A549 (cell line): ENCODE data around the gene DSC1. TPM values are rescaled to one million over a fixed set of nuclear protein-coding genes. Genes with fewer than 3 reads are reported as not detected.

Experiments used
- ATAC-seq, 2 experiments: fragments of 200-7000 bp in 1 of 2; fragments of >200 bp in 1 of 2; cut with Nextera tagmentation in 1 of 2; cut with Tn5 transposase in 1 of 2; 3 replicates each; pipeline versions ENCODE4 v1.8.0 to v1.9.1; 2018 to 2020; ENCODE audit warnings: mild to moderate bottlenecking in 1 of 2, moderate library complexity in 1 of 2
- CTCF ChIA-PET: fragments of 300-600 bp; sonication (Branson Sonifier 250); formaldehyde crosslinking; extraction: SDS; loops from one replicate; lab custom pipeline; 2021; ENCODE audit warnings: antibody characterized with exemption, inconsistent platforms; lab: Yijun Ruan, JAX
- POLR2A ChIA-PET: fragments of 350-600 bp; formaldehyde crosslinking; extraction: SDS; loops from one replicate; lab custom pipeline; 2021; ENCODE audit warnings: antibody characterized with exemption, inconsistent platforms; lab: Yijun Ruan, JAX
- DNase-seq, 2 experiments: peaks; one replicate each; pipeline versions ENCODE4 v3.0.0 to v3.0.0-alpha.2; 2011 to 2016; ENCODE audit warnings: low read depth in 1 of 2, low spot score in 1 of 2
- FAIRE-seq: peaks from 2 replicates; lab custom pipeline; 2011; peaks lifted over from hg19 to GRCh38; lab: Jason Lieb, UNC
- H3K27ac ChIP-seq, 2 experiments: fragments of >200 bp; sonication (Bioruptor Twin); formaldehyde crosslinking; 3 replicates each; pipeline ENCODE4 v1.5.1; 2016 to 2017
- H3K4me1 ChIP-seq: fragments of >200 bp; sonication (Bioruptor Twin); formaldehyde crosslinking; 3 replicates; pipeline ENCODE4 v1.6.1; 2016
- H3K4me2 ChIP-seq: fragments of >200 bp; sonication (Bioruptor Twin); formaldehyde crosslinking; 3 replicates; pipeline ENCODE4 v1.6.1; 2016
- H3K4me3 ChIP-seq: fragments of >200 bp; sonication (Bioruptor Twin); formaldehyde crosslinking; 3 replicates; pipeline ENCODE4 v1.5.1; 2016
- H3K9me3 ChIP-seq: fragments of >200 bp; sonication (Bioruptor Twin); formaldehyde crosslinking; 3 replicates; pipeline ENCODE4 v1.6.1; 2016
- BCL3 ChIP-seq: fragments of >200 bp; sonication (Bioruptor Twin); formaldehyde crosslinking; IDR thresholded peaks from 3 replicates; pipeline ENCODE4 v1.6.1; 2016
- CBX8 ChIP-seq: fragments of 200-600 bp; sonication (generic); IDR thresholded peaks from 2 replicates; pipeline ENCODE4 v1.6.1; 2016
- CEBPB ChIP-seq, 2 experiments: fragments of >200 bp in 1 of 2; sonication (Bioruptor Twin) in 1 of 2; formaldehyde crosslinking in 1 of 2; IDR thresholded peaks; 2 replicates each; pipeline ENCODE4 v1.6.1; 2012 to 2016
- FOSB ChIP-seq: fragments of 250-450 bp; sonication (Bioruptor Pico); IDR thresholded peaks from 2 replicates; pipeline ENCODE4 v1.5.0; 2020; ENCODE audit warnings: mild to moderate bottlenecking, moderate library complexity
- FOSL2 ChIP-seq, 2 experiments: fragments of 450-650 bp in 1 of 2; fragments of >200 bp in 1 of 2; sonication (Bioruptor Twin) in 1 of 2; formaldehyde crosslinking; IDR thresholded peaks; 2 replicates each; pipeline versions ENCODE4 v1.5.0 to v1.6.1; 2016 to 2020; ENCODE audit warnings: mild to moderate bottlenecking in 1 of 2, moderate library complexity in 1 of 2
- GATA3 ChIP-seq: IDR thresholded peaks from 2 replicates; pipeline ENCODE4 v1.6.1; 2012; ENCODE audit warnings: borderline replicate concordance
- HEYL ChIP-seq: fragments of 250-450 bp; sonication (Bioruptor Pico); IDR thresholded peaks from 2 replicates; pipeline ENCODE4 v1.8.0; 2021; ENCODE audit warnings: mild to moderate bottlenecking, moderate library complexity
- JUN ChIP-seq, 2 experiments: fragments of >200 bp; sonication (Bioruptor Twin); formaldehyde crosslinking; IDR thresholded peaks; 2 replicates in 1 of 2; 3 replicates in 1 of 2; pipeline ENCODE4 v1.6.1; 2016 to 2017
- JUNB ChIP-seq: fragments of >200 bp; sonication (Bioruptor Twin); formaldehyde crosslinking; IDR thresholded peaks from 2 replicates; pipeline ENCODE4 v1.6.1; 2016
- MAFK ChIP-seq: fragments of 450-650 bp; IDR thresholded peaks from 2 replicates; pipeline ENCODE4 v1.6.1; 2014; ENCODE audit not compliant: partially characterized antibody
- RCOR1 ChIP-seq: fragments of 150-350 bp; IDR thresholded peaks from 2 replicates; pipeline ENCODE4 v1.6.1; 2014; ENCODE audit warnings: antibody characterized with exemption, low read length, low read depth
- TP53 ChIP-seq: fragments of 250-450 bp; sonication (Bioruptor Pico); IDR thresholded peaks from 2 replicates; pipeline ENCODE4 v1.5.0; 2021; ENCODE audit warnings: mild to moderate bottlenecking, moderate library complexity
- WGBS: methylation state at CpG from one replicate; pipeline ENCODE4 v1.1.6; 2017; ENCODE audit errors: missing lambda C conversion rate; 5-methylcytosine and 5-hydroxymethylcytosine counted together
- polyA plus RNA-seq, 4 experiments: library from polyadenylated mRNA; depleted of rRNA in 3 of 4; stranded (reverse); fragments of >200 nt; fragmentation: RNase III in 1 of 4; extraction: RNeasy Plus Mini Kit Qiagen cat#74134 plus additional on column Dnase treatment in 1 of 4; gene quantifications; 2 replicates in 3 of 4; 3 replicates in 1 of 4; pipeline ENCODE4 v1.2.3, GENCODE V29; 2011 to 2017
- TF ChIP-seq, protein P1 (sequence below): IDR thresholded peaks from 2 replicates; pipeline ENCODE4 v1.6.1; 2012
- TF ChIP-seq, protein P2 (sequence below): fragments of 250-450 bp; sonication (Bioruptor Pico); IDR thresholded peaks from 2 replicates; pipeline ENCODE4 v1.5.0; 2021; ENCODE audit warnings: mild to moderate bottlenecking, moderate library complexity, borderline replicate concordance

The DSC1 gene
- polyA plus RNA-seq, 2 of the 4 experiments (the other 2 are of a cell fraction) = not detected

GRCh38 chr18:31203794-31204148, 41.1 kb upstream of the DSC1 start (continued):
- TF ChIP-seq FOSB (CRISPR knock-in tag) = no peak
- no peak for TF ChIP-seq GATA3
- no peak for TF ChIP-seq JUN (IDR thresholded peaks at IDR 0.05)
- no peak for TF ChIP-seq CBX8
- TF ChIP-seq FOSL2 (IDR thresholded peaks at IDR 0.05) = no peak
- TF ChIP-seq FOSL2 (CRISPR knock-in tag; IDR thresholded peaks at IDR 0.05) = no peak
- TF ChIP-seq, protein P1, sequence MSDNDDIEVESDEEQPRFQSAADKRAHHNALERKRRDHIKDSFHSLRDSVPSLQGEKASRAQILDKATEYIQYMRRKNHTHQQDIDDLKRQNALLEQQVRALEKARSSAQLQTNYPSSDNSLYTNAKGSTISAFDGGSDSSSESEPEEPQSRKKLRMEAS = no peak
- TF ChIP-seq BCL3 = no peak
- no peak for TF ChIP-seq HEYL (CRISPR knock-in tag)
- TF ChIP-seq, all 56 proteins: peak for 0

DNA sequence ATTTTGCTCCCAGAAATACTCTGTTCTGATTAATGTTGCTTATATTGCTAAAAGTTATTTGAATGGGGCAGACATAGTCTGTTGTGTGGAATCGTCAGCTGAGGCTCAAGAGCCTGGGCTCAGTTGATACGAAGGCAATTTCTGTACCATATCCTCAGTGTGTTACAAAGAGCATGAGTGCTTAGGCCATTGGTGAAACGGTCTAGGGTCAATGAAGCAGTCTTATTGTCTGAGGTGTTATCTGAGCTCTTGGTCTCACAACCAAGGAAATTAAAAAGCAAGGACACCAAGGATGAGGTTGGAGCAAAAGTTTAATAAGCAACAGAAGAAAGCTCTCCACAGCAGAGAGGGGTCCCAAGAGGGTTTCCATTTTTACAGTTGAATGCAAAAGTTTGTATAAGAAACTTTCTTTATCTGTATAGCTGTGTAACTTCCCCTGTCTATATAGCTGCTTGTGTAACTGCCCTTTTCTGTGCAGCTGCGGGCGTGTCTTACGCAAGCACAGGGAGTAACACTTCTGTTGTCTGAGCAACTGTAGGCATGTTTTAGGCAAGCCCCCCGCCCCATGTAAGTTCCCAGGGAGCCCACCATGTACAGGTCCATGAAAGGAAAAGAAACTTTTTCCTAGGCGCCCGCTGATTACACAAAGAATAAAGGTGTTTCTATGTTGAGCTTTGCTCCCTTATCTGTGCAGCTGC, 40.6 kb upstream of the DSC1 start:
- Histone ChIP-seq H3K4me1 (peaks cover 34% of the 10 kb centered on the region), H3K27ac (no peak overlapping the region), H3K4me2 (no peak overlapping the region), H3K9me3 (no peaks in the 10 kb centered on the region), H3K4me3 (no peak overlapping the region)
- ChIA-PET POLR2A (no interaction called here), CTCF (interaction anchor here (1.0 kb wide), 1 partner anchor 103 kb away, joined by 4 read pairs; no protein-coding TSS in a partner anchor)
- WGBS = 59% methylated on average over 9 of the region's 9 CpGs
- FAIRE-seq (no peak), DNase-seq (no peak), ATAC-seq (no peak)
- TF ChIP-seq CEBPB (IDR thresholded peaks at IDR 0.05) (peak; percentile 31 to 52; a peak in 3 of 4 replicates), TP53 (no peak)

GRCh38 chr18:31199190-31199769, 36.6 kb upstream of the DSC1 start:
- Histone ChIP-seq H3K27ac (no peak overlapping the region), H3K4me3 (no peak overlapping the region), H3K4me2 (peak overlapping the region; percentile 43; the same call in 2 of the 3 replicates), H3K4me1 (peaks cover 25% of the 10 kb centered on the region), H3K9me3 (no peaks in the 10 kb centered on the region)
- DNase-seq = peak; percentile 5 to 50
- FAIRE-seq = peak; percentile 7
- 40% methylated on average over 5 of the region's 5 CpGs for WGBS
- ChIA-PET CTCF (interaction anchor here (1.1 to 2.6 kb wide), 4 partner anchors 9 to 84 kb away, joined by 3 to 9 read pairs (median 4); no protein-coding TSS in a partner anchor), POLR2A (no interaction called here)
- ATAC-seq = peak in 1 of 2 experiments; percentile 79; a peak in 3 of 6 replicates
- peak; percentile 34; the same call in 1 of the 2 replicates for TF ChIP-seq GATA3
- peak; percentile 34; the same call in 1 of the 2 replicates for TF ChIP-seq JUNB
- no peak for TF ChIP-seq RCOR1

GRCh38 chr18:31197676-31198075, 35.0 kb upstream of the DSC1 start:
- Histone ChIP-seq H3K9me3 (no peaks in the 10 kb centered on the region), H3K27ac (no peak overlapping the region), H3K4me2 (peak overlapping the region; percentile 21; the same call in 1 of the 3 replicates), H3K4me1 (peaks cover 19% of the 10 kb centered on the region), H3K4me3 (no peak overlapping the region)
- ChIA-PET POLR2A (no interaction called here), CTCF (interaction anchor here (0.9 to 2.6 kb wide), 3 partner anchors 12 to 82 kb away, joined by 5 to 9 read pairs (median 5); no protein-coding TSS in a partner anchor)
- DNase-seq = peak in 1 of 2 experiments; percentile 4
- no peak for FAIRE-seq
- WGBS = 10% methylated on average over 2 of the region's 2 CpGs
- TF ChIP-seq MAFK (peak; percentile 38), JUN (IDR thresholded peaks at IDR 0.05) (no peak)
- TF ChIP-seq, protein P2, sequence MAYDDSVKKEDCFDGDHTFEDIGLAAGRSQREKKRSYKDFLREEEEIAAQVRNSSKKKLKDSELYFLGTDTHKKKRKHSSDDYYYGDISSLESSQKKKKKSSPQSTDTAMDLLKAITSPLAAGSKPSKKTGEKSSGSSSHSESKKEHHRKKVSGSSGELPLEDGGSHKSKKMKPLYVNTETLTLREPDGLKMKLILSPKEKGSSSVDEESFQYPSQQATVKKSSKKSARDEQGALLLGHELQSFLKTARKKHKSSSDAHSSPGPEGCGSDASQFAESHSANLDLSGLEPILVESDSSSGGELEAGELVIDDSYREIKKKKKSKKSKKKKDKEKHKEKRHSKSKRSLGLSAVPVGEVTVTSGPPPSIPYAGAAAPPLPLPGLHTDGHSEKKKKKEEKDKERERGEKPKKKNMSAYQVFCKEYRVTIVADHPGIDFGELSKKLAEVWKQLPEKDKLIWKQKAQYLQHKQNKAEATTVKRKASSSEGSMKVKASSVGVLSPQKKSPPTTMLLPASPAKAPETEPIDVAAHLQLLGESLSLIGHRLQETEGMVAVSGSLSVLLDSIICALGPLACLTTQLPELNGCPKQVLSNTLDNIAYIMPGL = no peak
- no peak for ATAC-seq
